TTC549 (cell line): Measurements from ENCODE around the gene SHANK2.
"Not testable (repeated sequence)": the region's sequence is repeated elsewhere in the genome, so short reads cannot be mapped to it uniquely, and the experiment has no call there.

Experiments used
- FAIRE-seq: peaks from 2 replicates; lab custom pipeline; 2012; peaks lifted over from hg19 to GRCh38; lab: Jason Lieb, UNC

The SHANK2 gene

GRCh38 chr11:71245601-71246391 is 6.6 kb downstream of the SHANK2 start:
- FAIRE-seq: no peak

- FAIRE-seq: no peak
Observed at GRCh38 chr11:71244116-71244810, 8.1 kb downstream of the SHANK2 start.

- no peak for FAIRE-seq
Observed at GRCh38 chr11:71242391-71242790, 10.0 kb downstream of the SHANK2 start.

- FAIRE-seq: no peak
Observed at GRCh38 chr11:71241721-71242259, 10.6 kb downstream of the SHANK2 start.

- FAIRE-seq: no peak
Observed at GRCh38 chr11:71240865-71241691, 11.3 kb downstream of the SHANK2 start.

GRCh38 chr11:71240061-71240690 is 12.2 kb downstream of the SHANK2 start:
- no peak for FAIRE-seq

GRCh38 chr11:71239581-71239980 is 12.8 kb downstream of the SHANK2 start:
- no peak for FAIRE-seq

GRCh38 chr11:71238941-71239340 is 13.4 kb downstream of the SHANK2 start:
- no peak for FAIRE-seq

GRCh38 chr11:71238285-71238875 is 14.0 kb downstream of the SHANK2 start:
- FAIRE-seq: no peak

GRCh38 chr11:71237853-71238252 is 14.5 kb downstream of the SHANK2 start:
- FAIRE-seq: no peak

GRCh38 chr11:71236836-71237475 is 15.4 kb downstream of the SHANK2 start:
- FAIRE-seq: no peak

GRCh38 chr11:71235719-71236118 is 16.7 kb downstream of the SHANK2 start:
- FAIRE-seq: no peak

- FAIRE-seq: not testable (repeated sequence)
Observed at GRCh38 chr11:71233896-71234852, 18.2 kb downstream of the SHANK2 start.

- no peak for FAIRE-seq
Observed at GRCh38 chr11:71232364-71232763, 20.0 kb downstream of the SHANK2 start.

GRCh38 chr11:71228961-71229360 is 23.4 kb downstream of the SHANK2 start:
- FAIRE-seq: no peak

GRCh38 chr11:71227058-71227659 is 25.2 kb downstream of the SHANK2 start:
- FAIRE-seq: no peak

GRCh38 chr11:71223671-71224660 is 28.4 kb downstream of the SHANK2 start:
- no peak for FAIRE-seq

GRCh38 chr11:71223081-71223405 is 29.3 kb downstream of the SHANK2 start:
- FAIRE-seq: no peak
